Hepatocyte (in vitro differentiated cells): Measurements from ENCODE around the gene ARL6.

Source experiments
- EZH2 ChIP-seq: fragments of 200-600 bp; sonication (generic); IDR thresholded peaks from 2 replicates; pipeline ENCODE4 v1.6.1; 2016; ENCODE audit warnings: antibody characterized with exemption, mild to moderate bottlenecking, borderline replicate concordance
- EZH2phosphoT487 ChIP-seq: fragments of 200-600 bp; sonication (generic); IDR thresholded peaks from one replicate; pipeline ENCODE4 v1.6.1; 2018; ENCODE audit warnings: antibody characterized with exemption, mild to moderate bottlenecking, low read depth, moderate library complexity; ENCODE audit not compliant: unreplicated experiment, severe bottlenecking
- TF ChIP-seq, protein P1 (sequence below): fragments of 200-600 bp; sonication (generic); IDR thresholded peaks from 2 replicates; pipeline ENCODE4 v1.5.1; 2016; ENCODE audit warnings: antibody characterized with exemption, mild to moderate bottlenecking; ENCODE audit not compliant: poor library complexity

DNA sequence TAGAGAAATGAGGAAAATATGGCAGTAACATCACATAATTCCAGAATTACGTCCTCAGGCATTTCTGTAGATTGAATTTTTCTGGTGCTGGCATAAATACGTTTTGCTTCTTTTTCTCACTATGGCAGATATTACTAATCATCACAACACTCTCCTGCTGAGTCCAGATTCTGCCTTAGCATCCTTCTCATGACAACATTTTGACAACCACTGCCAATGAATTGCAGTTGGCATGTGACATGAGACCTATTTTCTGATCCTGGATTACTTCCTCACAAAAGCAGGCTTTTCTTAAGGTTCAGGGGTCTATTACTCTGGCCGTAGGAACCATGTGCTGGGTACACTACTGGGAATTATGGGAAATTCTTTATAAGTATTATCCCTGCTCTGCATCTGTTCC, 22.5 kb upstream of the ARL6 start:
- TF ChIP-seq, protein P1, sequence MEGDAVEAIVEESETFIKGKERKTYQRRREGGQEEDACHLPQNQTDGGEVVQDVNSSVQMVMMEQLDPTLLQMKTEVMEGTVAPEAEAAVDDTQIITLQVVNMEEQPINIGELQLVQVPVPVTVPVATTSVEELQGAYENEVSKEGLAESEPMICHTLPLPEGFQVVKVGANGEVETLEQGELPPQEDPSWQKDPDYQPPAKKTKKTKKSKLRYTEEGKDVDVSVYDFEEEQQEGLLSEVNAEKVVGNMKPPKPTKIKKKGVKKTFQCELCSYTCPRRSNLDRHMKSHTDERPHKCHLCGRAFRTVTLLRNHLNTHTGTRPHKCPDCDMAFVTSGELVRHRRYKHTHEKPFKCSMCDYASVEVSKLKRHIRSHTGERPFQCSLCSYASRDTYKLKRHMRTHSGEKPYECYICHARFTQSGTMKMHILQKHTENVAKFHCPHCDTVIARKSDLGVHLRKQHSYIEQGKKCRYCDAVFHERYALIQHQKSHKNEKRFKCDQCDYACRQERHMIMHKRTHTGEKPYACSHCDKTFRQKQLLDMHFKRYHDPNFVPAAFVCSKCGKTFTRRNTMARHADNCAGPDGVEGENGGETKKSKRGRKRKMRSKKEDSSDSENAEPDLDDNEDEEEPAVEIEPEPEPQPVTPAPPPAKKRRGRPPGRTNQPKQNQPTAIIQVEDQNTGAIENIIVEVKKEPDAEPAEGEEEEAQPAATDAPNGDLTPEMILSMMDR, result no peak
- TF ChIP-seq EZH2, result no peak
- TF ChIP-seq EZH2phosphoT487, result no peak
